ENCODE data around the gene AFDN. TPM values are rescaled to one million over a fixed set of nuclear protein-coding genes. Genes with fewer than 3 reads are reported as not detected.
"Not testable (repeated sequence)": the region's sequence is repeated elsewhere in the genome, so short reads cannot be mapped to it uniquely, and the experiment has no call there.

The AFDN gene
- total RNA-seq, 1 donor from 2014 or later = 142 TPM

GRCh38 chr6:167997642-167998041, 170.9 kb downstream of the AFDN start, which contains the start of gene KIF25:
TSS of gene KIF25 (plus strand) at chr6:167997671. CDS start at chr6:168029586, 31,915 bp downstream.
- no peak for DNase-seq (ENCODE audit: low read depth)

GRCh38 chr6:167998215-167998614, 171.5 kb downstream of the AFDN start:
- peak; percentile 36 for DNase-seq (ENCODE audit: low read depth)

- DNase-seq (ENCODE audit: low read depth) = no peak
These were observed 173.7 kb downstream of the AFDN start for GRCh38 chr6:168000198-168001028.

GRCh38 chr6:168001029-168001332, 174.3 kb downstream of the AFDN start:
- no peak for DNase-seq (ENCODE audit: low read depth)

- DNase-seq (ENCODE audit: low read depth) = not testable (repeated sequence)
These were observed 174.8 kb downstream of the AFDN start for GRCh38 chr6:168001514-168001913.

GRCh38 chr6:168002804-168003203, 176.1 kb downstream of the AFDN start:
- no peak for DNase-seq (ENCODE audit: low read depth)

GRCh38 chr6:168004023-168004422, 177.3 kb downstream of the AFDN start:
- DNase-seq (ENCODE audit: low read depth) = no peak

GRCh38 chr6:168004945-168005344, 178.2 kb downstream of the AFDN start:
- no peak for DNase-seq (ENCODE audit: low read depth)

- DNase-seq (ENCODE audit: low read depth) = no peak
These were observed 179.1 kb downstream of the AFDN start for GRCh38 chr6:168005796-168006195.

GRCh38 chr6:168007592-168008338, 181.1 kb downstream of the AFDN start:
- peak; percentile 99 for DNase-seq (ENCODE audit: low read depth)

- no peak for DNase-seq (ENCODE audit: low read depth)
These were observed 182.6 kb downstream of the AFDN start for GRCh38 chr6:168009331-168009730.

- no peak for DNase-seq (ENCODE audit: low read depth)
These were observed 184.6 kb downstream of the AFDN start for GRCh38 chr6:168011291-168011690.

GRCh38 chr6:168012431-168013249, 185.9 kb downstream of the AFDN start:
- no peak for DNase-seq (ENCODE audit: low read depth)

- DNase-seq (ENCODE audit: low read depth) = no peak
These were observed 186.7 kb downstream of the AFDN start for GRCh38 chr6:168013250-168013915.

GRCh38 chr6:168014428-168014827, 187.7 kb downstream of the AFDN start:
- DNase-seq (ENCODE audit: low read depth) = no peak

- no peak for DNase-seq (ENCODE audit: low read depth)
These were observed 188.3 kb downstream of the AFDN start for GRCh38 chr6:168015009-168015408.

GRCh38 chr6:168015482-168016175, 188.9 kb downstream of the AFDN start:
- DNase-seq (ENCODE audit: low read depth) = no peak

GRCh38 chr6:168016176-168016620, 189.5 kb downstream of the AFDN start:
- DNase-seq (ENCODE audit: low read depth) = no peak

- no peak for DNase-seq (ENCODE audit: low read depth)
These were observed 190.2 kb downstream of the AFDN start for GRCh38 chr6:168016721-168017525.

- DNase-seq (ENCODE audit: low read depth) = no peak
These were observed 190.9 kb downstream of the AFDN start for GRCh38 chr6:168017629-168018028.
